HFF-Myc (cell line): ENCODE data around the gene FNDC3B.

Source experiments
- DNase-seq: peaks from one replicate; pipeline ENCODE4 v3.0.0-alpha.2; 2011; ENCODE audit warnings: low read depth; ENCODE audit errors: extremely low read depth
- H3K4me3 ChIP-seq: replicated peaks from 2 replicates; pipeline ENCODE4 v1.5.1; 2011; ENCODE audit warnings: low read depth, mild to moderate bottlenecking, control low read depth, low read length
- TF ChIP-seq, protein P1 (sequence below): IDR thresholded peaks from 2 replicates; pipeline ENCODE4 v1.5.1; 2012; ENCODE audit warnings: mild to moderate bottlenecking, low read depth, low read length, control low read depth; ENCODE audit errors: missing control alignments

FNDC3B gene

DNA sequence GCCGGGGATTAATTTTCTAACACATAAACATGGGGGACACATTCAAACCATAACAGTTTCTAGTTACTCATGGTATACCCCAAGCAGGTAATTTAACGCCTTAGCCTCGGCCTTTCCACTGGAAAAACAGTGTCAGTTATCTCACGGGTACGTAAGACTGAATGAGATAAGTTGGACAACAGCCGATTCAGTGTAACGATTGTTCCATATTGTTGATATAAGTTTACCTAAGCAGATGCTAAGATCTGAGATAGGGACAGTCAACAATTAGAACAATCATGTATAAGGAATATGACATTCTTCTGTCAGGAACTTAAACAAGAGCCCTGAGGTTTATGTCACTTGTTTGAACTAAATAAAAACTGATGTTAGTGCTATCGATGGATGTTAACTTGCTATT is 278.1 kb downstream of the FNDC3B start:
- DNase-seq = no peak
- no peak overlapping the region for H3K4me3 ChIP-seq
- TF ChIP-seq, protein P1, sequence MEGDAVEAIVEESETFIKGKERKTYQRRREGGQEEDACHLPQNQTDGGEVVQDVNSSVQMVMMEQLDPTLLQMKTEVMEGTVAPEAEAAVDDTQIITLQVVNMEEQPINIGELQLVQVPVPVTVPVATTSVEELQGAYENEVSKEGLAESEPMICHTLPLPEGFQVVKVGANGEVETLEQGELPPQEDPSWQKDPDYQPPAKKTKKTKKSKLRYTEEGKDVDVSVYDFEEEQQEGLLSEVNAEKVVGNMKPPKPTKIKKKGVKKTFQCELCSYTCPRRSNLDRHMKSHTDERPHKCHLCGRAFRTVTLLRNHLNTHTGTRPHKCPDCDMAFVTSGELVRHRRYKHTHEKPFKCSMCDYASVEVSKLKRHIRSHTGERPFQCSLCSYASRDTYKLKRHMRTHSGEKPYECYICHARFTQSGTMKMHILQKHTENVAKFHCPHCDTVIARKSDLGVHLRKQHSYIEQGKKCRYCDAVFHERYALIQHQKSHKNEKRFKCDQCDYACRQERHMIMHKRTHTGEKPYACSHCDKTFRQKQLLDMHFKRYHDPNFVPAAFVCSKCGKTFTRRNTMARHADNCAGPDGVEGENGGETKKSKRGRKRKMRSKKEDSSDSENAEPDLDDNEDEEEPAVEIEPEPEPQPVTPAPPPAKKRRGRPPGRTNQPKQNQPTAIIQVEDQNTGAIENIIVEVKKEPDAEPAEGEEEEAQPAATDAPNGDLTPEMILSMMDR = no peak

DNA sequence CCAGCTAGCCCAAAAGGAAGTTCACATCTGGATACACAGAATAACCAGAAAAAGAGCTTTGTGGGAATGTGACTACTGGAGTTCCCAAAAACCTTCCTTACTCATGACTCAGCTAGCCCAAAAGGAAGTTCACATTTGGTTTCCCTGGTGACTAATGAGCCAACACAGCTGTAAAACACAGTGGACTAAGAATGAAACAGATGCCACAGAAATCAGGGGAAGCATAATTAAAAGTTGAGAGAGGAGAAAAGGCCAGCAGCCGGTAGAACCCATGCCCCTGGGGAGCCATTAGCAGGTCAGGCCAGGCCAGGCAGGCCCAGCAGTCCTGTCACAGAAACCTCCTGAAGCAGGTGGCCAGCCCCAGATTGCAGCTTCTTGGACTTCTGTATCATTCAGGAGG is 278.6 kb downstream of the FNDC3B start:
- TF ChIP-seq, protein P1 = no peak
- no peak overlapping the region for H3K4me3 ChIP-seq
- peak; percentile 97 for DNase-seq

- no peak overlapping the region for H3K4me3 ChIP-seq
- no peak for DNase-seq
- TF ChIP-seq, protein P1 = no peak
These were observed 280.2 kb downstream of the FNDC3B start for GRCh38 chr3:172319595-172319994.

GRCh38 chr3:172320468-172320867 is 281.1 kb downstream of the FNDC3B start:
- TF ChIP-seq, protein P1 = no peak
- no peak for DNase-seq
- no peak overlapping the region for H3K4me3 ChIP-seq

DNA sequence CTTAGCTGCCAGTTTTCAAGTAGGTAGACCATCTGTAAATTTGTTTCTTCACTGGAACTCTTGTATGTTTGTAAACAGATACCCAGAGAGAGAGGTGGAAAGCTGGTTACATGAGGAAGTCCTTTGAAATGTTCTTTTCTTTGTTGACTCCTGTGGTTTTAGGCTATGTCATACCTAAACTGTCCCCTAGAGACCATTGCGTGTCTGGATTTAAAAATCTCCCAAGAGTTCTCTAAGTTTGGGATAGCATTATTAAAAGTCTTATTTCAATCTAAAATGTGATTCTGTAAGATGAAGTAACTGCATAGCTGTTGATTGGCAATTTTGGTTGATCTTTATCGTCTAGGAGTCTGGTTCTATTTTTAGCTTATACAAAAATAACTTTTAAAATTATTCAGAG is 281.7 kb downstream of the FNDC3B start:
- TF ChIP-seq, protein P1 = no peak
- no peak overlapping the region for H3K4me3 ChIP-seq
- DNase-seq = no peak

GRCh38 chr3:172323894-172324610 is 284.7 kb downstream of the FNDC3B start:
- TF ChIP-seq, protein P1 = no peak

More at GRCh38 chr3:172323894-172324610, 284.7 kb downstream of the FNDC3B start:
- no peak overlapping the region for H3K4me3 ChIP-seq
- no peak for DNase-seq
